Colonic mucosa (tissue), 4 donors: ENCODE data around the gene ELL. TPM values are rescaled to one million over a fixed set of nuclear protein-coding genes. Genes with fewer than 3 reads are reported as not detected.

Experiments
- DNase-seq: peaks from one replicate; pipeline ENCODE4 v3.0.0-alpha.2; 2020
- H3K27ac ChIP-seq: fragments of 200-600 bp; one replicate; pipeline ENCODE4 v1.8.0; 2021
- H3K27me3 ChIP-seq: fragments of 200-600 bp; one replicate; pipeline ENCODE4 v1.8.0; 2021
- H3K36me3 ChIP-seq: fragments of 200-600 bp; one replicate; pipeline ENCODE4 v1.8.0; 2021
- H3K4me1 ChIP-seq: fragments of 200-600 bp; one replicate; pipeline ENCODE4 v1.8.0; 2021; ENCODE audit warnings: mild to moderate bottlenecking
- H3K4me3 ChIP-seq: fragments of 200-600 bp; one replicate; pipeline ENCODE4 v1.8.0; 2021
- H3K9ac ChIP-seq, 2 donors: one replicate each; pipeline ENCODE4 v1.7.0; 2013; ENCODE audit warnings: control low read depth in 2 of 2, low read depth in 2 of 2, low read length in 2 of 2
- H3K9me3 ChIP-seq: fragments of 200-600 bp; one replicate; pipeline ENCODE4 v1.8.0; 2021
- CTCF ChIP-seq: fragments of 200-600 bp; IDR thresholded peaks from one replicate; pipeline ENCODE4 v1.8.0; 2022; ENCODE audit warnings: antibody characterized with exemption, mild to moderate bottlenecking
- intact Hi-C: fragments of 100-400 bp; cut with DNase I; formaldehyde crosslinking; loops from one replicate; pipeline ENCODE4 v1.14.1; 2022
- total RNA-seq, 2 donors: library from RNA; stranded (reverse); fragmentation: NEBNext Ultra II Directional in 1 of 2; extraction: Animal tissue kit (Norgen Biotek cat#: 25700) in 1 of 2; gene quantifications; one replicate each; pipeline ENCODE4 v1.2.1, GENCODE V29; 2021
- donor health status: healthy.
- donor health status: DM: no; HTN: no; CAD: no.
- donor health status: DM: no; HTN: no; CAD: no.

Gene ELL
- total RNA-seq, 2 donors from 2014 or later = 16.3 to 18.6 TPM

DNA sequence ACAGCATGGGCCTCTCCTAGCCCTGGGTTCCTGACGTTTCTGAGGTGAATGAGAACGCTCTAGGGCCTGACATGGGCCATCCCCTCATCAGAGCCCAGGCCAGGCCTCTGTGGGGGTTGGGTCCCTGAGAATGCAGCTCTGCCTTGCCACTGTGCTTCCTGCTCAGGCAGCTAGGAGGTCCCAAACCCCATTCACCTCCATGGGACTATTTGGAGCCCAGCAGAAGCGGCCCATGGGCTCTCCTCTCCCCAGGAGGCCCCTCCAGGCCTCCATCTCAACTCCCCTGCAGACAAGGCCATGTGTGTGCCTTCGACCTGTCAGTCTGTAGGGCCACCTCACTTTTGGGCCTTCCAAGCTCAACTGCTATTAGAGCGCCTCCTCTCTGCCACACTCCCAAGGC, 36.9 kb downstream of the ELL start:
- Histone ChIP-seq H3K4me1 (peaks cover 29% of the 10 kb centered on the region), H3K4me3 (no peak overlapping the region), H3K9me3 (no peaks in the 10 kb centered on the region), H3K27ac (no peak overlapping the region), H3K9ac (peak overlapping the region in 1 of 2 donors; percentile 17), H3K27me3 (no peaks in the 10 kb centered on the region), H3K36me3 (no peaks in the 10 kb centered on the region)
- intact Hi-C loops = no loop called here
- no peak for TF ChIP-seq CTCF
- DNase-seq = no peak

- H3K36me3 ChIP-seq = no peaks in the 10 kb centered on the region
- no peak for DNase-seq
- H3K4me1 ChIP-seq = peaks cover 31% of the 10 kb centered on the region
- H3K4me3 ChIP-seq = no peak overlapping the region
- no peaks in the 10 kb centered on the region for H3K9me3 ChIP-seq
- intact Hi-C loops = no loop called here
- no peak for TF ChIP-seq CTCF
- H3K9ac ChIP-seq = peak overlapping the region in 1 of 2 donors; percentile 27
- no peak overlapping the region for H3K27ac ChIP-seq
- no peaks in the 10 kb centered on the region for H3K27me3 ChIP-seq
Observed at GRCh38 chr19:18483119-18483890, 38.6 kb downstream of the ELL start.

DNA sequence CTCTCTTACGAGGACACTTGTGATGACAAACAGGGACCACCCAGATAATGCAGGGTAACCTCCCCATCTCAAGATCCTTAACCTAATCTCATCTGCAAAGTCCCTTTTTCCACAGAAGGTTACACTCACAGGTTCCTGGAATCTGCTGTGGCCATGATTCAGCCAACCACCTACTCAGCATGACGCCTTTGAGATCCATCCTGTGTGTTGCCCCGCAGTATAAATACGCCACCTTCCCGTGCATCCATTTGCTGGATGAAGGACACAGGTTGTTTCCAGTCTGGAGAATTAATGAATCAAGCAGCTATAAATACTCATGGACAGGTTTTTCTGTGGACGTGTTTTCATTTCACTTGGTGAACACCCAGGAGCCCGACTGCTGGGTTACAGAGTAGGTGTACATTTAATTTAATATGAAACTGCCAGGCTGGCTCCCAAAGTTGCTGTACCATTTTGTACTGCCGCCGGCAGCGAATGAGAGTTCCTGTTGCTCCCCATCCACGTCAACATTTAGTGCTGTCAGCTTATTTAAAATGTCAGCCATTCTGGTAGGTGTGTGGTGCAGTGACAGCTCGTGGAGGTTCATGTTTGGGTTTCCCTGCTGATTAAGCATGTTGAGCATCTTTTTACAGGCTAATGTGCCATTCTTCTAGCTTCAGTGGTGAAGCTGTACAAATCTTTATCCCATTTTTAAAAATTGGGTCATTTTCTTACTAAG, 40.2 kb downstream of the ELL start:
- Histone ChIP-seq H3K4me3 (no peak overlapping the region), H3K9ac (no peak overlapping the region), H3K27ac (no peak overlapping the region), H3K36me3 (no peaks in the 10 kb centered on the region), H3K4me1 (peaks cover 26% of the 10 kb centered on the region), H3K9me3 (no peaks in the 10 kb centered on the region), H3K27me3 (no peaks in the 10 kb centered on the region)
- no peak for TF ChIP-seq CTCF
- no peak for DNase-seq
- intact Hi-C loops = no loop called here

DNA sequence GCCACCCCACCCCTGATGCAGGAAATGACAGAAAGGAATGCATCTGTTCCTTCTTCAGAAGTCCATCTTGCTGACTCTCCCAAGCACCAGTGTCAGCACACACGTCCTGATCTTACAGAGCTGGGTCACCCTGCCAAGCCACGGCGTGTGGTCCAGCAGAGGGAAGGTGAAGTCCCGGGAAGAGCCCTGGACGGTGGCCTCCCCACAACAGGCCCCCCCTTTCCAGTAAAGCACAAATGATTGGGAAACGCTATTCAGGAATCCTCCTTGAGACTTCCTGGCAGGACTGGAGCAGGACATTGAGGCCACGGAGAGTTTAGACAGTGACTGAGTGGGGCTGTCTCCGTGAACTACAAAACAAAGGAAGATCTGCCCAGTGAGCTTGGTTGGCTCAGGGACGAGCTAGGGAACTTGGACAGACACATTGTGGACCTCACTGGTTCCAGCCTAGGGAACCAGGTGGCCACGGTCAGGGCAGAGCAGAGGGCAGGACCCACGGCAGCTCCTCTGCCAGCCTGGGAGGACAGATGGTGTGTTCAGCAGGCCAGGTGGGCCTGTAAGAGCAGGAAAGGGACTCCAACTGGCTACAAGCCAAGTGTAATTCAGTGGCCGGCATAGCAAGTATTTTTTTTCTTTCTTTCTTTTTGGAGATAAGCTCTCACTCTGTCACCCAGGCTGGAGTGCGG, 41.7 kb downstream of the ELL start:
- no peak for TF ChIP-seq CTCF
- Histone ChIP-seq H3K27me3 (no peaks in the 10 kb centered on the region), H3K36me3 (no peaks in the 10 kb centered on the region), H3K4me3 (no peak overlapping the region), H3K9ac (peak overlapping the region; percentile 3 to 13), H3K9me3 (no peaks in the 10 kb centered on the region), H3K4me1 (peaks cover 21% of the 10 kb centered on the region), H3K27ac (peak overlapping the region; percentile 74)
- peak; percentile 49 for DNase-seq
- intact Hi-C loops = no loop called here

DNA sequence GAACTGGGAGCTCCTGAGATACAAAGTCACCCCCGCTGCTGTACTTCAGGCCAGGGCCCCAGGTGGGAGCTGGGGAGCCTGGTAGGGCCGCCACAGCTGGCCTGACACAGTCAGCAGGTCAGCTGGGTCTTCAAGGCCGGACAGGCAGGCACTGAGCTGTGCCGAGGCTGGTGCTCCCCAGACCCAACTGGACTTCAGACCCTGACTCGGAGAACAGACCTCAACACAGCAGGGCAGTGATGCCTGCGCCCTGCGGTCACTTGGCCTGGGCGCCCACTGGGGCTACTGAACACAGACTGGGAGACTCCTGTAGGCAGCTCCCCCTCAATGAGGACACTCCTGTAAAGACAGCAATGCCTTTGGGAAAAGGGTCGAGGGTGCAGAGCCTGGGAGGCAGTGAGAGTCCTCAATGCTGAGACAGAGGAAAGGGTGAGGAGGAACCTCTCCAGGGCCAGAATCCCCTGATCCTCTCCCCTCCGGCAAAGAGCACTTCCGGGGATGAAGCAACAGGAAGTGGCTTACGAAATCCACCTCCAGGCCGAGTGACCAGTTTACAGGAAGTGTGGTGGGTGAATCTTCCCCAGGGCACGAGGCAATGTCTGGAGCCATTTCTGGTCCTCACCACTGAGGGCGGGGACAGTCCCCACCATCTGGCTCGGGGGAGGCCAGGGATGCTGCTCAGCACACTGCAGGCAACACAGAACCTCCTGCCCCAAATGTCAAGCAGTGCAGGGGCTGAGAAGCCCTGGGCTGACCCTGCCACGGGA, 43.1 kb downstream of the ELL start:
- Histone ChIP-seq H3K4me3 (no peak overlapping the region), H3K27ac (peak overlapping the region; percentile 74), H3K27me3 (no peaks in the 10 kb centered on the region), H3K4me1 (peaks cover 28% of the 10 kb centered on the region), H3K9ac (peak overlapping the region; percentile 31 to 41), H3K36me3 (no peaks in the 10 kb centered on the region), H3K9me3 (no peaks in the 10 kb centered on the region)
- intact Hi-C loops = no loop called here
- DNase-seq = peak; percentile 67
- no peak for TF ChIP-seq CTCF
